Left forelimb (tissue), 1 donor: ENCODE data around the gene ZBED6.
"Not testable (repeated sequence)": the region's sequence is repeated elsewhere in the genome, so short reads cannot be mapped to it uniquely, and the experiment has no call there.

Source experiments
- DNase-seq: peaks from one replicate; pipeline ENCODE4 v3.0.0-alpha.2; 2018; ENCODE audit warnings: low spot score

Gene ZBED6

GRCh38 chr1:203781962-203782361, 13.5 kb upstream of the ZBED6 start:
- no peak for DNase-seq

GRCh38 chr1:203789966-203790365, 5.5 kb upstream of the ZBED6 start:
- DNase-seq, result no peak

DNA sequence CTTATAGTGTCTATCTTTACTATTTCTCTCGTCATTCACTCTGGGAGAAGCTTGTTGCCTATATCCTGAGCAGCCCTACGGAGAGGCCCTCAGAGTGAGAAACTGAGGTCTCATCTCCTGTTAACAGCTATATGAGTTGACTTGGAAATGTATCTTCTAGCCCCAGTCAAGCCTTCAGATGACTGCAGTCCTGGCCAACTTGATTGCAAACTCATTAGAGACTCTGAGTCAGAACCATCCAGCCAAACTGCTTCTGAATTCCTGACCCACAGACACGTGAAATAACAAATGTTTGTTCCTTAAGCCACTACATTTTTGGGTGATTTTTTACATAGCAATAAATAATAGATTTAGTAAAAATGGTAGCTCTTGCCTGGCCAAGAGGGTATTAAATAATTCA, 3.9 kb upstream of the ZBED6 start:
- DNase-seq, result no peak

GRCh38 chr1:203792486-203792885, 2.9 kb upstream of the ZBED6 start:
- no peak for DNase-seq

GRCh38 chr1:203793561-203793960, 1.9 kb upstream of the ZBED6 start:
- not testable (repeated sequence) for DNase-seq

DNA sequence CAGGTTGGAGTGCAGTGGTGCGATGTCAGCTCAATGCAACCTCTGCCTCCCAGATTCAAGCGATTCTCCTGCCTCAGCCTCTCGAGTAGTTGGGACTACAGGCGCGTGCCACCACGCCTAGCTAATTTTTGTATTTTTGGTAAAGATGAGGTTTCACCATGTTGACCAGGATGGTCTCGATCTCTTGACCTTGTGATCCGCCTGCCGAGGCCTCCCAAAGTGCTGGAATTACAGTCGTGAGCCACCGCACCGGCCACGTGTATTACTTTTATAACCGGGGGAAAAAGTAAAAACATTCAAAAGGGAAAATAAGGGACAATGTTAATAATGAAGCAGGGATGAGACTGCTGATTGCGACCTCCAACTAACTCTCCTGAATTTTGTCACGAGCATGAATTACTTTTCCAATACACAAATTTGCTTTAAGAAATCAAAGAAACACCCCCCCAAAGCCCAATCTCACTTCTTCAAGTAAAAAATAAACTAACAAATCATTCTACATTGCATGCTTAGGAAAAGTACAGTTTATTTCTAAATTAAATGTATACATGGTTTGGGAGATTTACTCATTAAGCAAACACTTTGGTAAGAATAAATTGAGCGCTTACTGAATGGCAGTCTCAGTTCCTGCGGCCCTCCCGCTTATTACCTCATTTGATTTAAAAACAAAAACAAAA, 521 bp upstream of the ZBED6 start:
- no peak for DNase-seq

DNA sequence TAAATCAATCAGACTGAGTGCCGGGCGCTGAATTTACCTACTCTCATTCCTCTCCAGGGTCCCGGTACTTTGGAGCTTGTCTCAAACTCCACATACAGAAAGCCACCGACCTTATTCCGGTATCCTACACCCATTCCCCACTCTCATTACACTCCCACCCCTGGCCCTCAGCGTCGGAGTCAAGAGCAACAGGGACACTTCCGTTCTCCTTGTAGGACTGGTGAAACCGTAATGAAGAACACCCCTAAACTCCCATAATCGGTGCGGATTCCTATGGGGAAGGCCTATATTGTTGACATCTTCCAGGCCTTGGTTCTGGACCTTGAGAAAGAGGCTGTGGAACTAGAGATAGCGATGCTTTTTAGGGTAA, 798 bp downstream of the ZBED6 start:
- peak; percentile 67 for DNase-seq

GRCh38 chr1:203797216-203797615, 1.8 kb downstream of the ZBED6 start:
- no peak for DNase-seq

DNA sequence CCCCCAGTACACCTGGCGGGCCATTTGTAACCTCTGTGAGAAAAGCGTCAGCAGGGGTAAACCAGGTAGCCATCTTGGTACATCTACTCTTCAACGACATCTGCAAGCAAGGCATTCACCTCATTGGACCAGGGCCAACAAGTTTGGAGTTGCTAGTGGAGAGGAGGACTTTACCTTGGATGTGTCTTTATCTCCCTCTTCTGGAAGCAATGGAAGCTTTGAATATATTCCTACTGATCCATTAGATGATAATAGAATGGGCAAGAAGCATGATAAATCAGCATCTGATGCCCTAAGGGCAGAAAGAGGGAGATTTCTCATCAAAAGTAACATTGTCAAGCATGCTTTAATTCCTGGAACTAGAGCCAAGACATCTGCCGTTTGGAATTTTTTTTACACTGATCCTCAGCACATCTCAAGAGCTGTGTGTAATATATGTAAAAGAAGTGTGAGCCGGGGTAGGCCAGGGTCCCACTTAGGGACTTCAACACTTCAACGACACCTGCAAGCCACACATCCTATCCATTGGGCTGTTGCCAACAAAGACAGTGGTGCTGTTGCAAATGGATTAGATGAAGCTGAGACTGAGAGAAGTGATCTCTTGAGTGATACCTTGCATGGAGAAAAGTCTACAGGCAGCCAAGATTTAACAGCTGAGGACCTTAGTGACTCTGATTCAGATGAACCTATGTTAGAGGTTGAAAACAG, 2.7 kb downstream of the ZBED6 start:
- no peak for DNase-seq

DNA sequence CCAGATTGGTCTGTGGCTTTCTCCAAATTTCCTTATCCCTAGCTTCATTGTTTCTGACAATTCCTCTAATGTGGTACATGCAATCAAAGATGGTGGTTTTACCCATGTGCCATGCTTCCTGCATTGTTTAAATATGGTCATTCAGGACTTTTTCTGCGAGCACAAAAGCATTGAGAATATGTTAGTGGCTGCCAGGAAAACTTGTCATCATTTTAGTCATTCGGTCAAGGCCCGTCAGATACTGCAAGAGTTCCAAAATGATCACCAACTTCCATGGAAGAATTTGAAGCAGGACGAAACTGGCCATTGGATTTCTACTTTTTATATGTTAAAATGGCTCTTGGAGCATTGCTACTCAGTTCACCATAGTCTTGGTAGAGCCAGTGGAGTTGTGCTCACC, 3.7 kb downstream of the ZBED6 start:
- no peak for DNase-seq

- DNase-seq, result no peak
Observed at GRCh38 chr1:203799971-203800370, 4.5 kb downstream of the ZBED6 start.

DNA sequence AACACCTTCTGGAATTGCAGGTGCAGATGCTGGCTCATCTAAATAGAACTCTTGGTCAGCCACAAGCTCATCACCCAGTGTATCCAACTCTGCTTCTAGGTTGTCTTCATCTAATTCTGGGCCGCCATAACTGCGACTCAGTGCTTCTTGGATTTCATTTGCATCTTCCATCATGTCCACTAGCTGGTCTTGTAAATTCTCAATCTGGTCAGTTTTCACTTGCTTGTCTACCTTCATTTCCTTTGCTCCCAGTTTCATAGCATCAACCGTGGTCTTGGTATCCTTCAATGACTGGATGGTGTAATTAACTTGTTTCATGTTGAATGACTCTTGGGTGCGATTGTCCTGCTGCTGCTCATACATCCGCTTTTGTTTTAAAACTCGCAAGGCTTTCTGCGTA, 10.3 kb downstream of the ZBED6 start:
- no peak for DNase-seq

DNA sequence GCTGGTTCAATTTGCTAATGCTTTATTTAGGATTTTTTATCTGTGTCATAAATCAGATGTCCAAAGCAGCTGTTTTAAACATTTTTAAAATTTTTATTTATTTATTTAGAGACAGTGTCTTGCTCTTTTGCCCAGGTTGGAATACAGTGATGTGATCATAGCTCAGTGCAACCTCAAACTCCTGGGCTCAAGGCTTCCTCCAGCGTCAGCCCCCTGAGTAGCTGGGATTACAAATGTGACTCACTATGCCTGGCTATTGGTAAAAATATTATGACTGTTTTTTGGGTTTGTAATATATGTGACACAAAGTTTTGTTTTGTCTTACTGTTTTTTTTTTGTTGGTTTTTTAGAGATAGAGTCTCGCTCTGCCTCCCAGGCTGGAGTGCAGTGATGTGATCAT, 11.8 kb downstream of the ZBED6 start:
- DNase-seq, result no peak

DNA sequence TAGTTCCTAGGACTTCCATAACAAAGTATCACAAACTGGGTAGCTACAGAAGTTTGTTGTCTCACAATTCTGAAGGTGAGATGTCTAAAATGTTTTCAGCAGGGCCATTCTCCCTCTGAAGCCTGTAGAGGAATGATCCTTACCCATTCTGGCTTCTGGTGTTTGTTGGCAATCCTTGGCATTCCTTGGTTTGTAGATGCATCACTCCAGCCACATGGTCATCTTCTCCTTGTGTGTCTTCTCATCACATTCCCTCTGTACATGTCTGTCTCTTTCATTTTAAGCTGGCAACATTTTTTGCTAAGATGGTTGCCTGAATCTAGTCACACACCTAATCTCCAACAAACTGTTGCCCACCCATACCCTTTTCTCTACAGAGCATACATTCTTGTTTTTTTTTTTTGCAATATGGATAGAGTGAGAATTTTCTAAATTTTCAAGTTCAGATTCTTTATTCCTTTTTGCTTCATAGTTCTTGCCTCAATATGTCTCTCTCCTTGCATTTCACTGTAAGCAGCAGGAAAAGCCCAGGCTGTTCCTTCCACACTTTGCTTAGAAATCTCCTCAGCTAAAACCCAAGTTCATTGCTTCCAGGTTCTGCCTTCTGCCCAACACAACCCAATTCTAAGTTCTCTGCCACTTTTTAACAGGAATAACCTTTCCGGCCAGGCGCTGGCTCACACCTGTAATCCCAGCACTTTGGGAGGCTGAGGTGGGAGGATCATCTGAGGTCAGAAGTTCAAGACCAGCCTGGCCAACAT, 18.3 kb downstream of the ZBED6 start:
- DNase-seq, result no peak

GRCh38 chr1:203818399-203818798, 23.0 kb downstream of the ZBED6 start:
- no peak for DNase-seq

DNA sequence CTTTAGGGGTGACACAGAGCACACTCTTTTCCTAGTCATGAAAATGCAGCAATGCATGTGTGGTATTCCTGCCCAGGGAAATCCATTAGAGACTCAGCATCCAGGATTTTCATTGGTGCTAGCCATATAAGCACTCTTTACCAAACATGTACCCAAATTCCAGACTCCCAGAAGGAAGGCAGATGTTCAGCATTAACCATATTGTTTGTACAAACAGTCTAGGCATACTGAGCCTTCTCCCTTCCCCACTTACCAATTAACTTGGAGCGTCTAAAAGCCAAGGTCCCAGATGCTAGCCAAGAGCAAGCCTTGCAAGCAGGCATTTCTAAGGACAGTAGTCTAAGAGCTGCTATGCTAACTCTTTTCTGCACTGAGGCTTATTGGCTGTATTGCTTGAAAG, 27.9 kb downstream of the ZBED6 start:
- DNase-seq, result no peak

DNA sequence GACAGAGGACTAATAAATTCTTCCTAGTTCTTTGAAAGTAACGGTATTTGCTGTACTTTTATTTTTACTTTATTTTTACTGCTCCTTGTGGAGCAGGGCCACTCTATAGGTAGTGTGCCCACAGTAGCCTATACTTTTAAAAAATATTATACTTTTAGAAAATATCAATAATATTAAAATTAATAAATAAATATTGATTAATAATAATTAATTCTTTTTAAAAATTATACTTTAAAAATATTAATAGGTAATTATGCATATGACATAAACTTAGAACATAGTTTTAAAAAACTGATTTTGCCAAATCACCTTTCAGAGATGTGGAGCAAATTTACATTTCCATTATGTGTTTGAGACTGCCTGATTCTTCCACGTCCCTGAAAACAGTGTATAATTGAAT, 30.8 kb downstream of the ZBED6 start:
- DNase-seq, result no peak

- no peak for DNase-seq
Observed at GRCh38 chr1:203828002-203828401, 32.6 kb downstream of the ZBED6 start.

GRCh38 chr1:203828503-203828902, 33.1 kb downstream of the ZBED6 start:
- DNase-seq, result no peak

DNA sequence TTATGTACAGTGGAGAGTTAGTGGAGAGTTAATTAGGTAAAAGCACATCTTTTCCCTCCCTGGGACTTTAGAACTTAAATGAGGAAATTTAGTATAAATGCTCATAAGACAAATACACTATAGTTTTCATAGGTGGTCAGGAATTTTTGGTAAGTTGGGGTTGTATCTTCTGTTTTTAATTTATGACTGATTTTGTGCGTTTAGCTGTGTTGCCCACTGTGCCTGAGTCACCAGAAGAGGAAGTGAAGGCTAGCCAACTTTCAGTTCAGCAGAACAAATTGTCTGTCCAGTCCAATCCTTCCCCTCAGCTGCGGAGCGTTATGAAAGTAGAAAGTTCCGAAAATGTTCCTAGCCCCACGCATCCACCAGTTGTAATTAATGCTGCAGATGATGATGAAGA, 33.8 kb downstream of the ZBED6 start:
- not testable (repeated sequence) for DNase-seq

DNA sequence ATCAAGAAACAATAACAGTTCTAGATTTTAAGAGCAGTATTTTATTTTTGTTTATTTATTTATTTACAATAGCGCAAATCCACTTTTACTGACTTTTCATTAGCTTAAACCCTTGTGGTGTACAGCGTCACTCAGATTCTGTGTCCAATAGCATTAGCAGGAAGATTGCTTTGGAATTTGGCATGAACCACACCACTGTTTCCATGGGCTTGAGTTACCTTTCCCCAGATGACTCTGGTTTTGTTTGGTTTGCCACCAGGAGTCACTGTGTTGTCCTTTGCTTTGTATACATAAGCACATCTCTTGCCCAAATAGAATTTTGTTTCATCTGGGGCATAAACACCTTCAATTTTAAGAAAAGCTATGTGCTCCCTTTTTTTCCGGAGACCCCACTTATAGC, 40.1 kb downstream of the ZBED6 start:
- DNase-seq, result no peak

DNA sequence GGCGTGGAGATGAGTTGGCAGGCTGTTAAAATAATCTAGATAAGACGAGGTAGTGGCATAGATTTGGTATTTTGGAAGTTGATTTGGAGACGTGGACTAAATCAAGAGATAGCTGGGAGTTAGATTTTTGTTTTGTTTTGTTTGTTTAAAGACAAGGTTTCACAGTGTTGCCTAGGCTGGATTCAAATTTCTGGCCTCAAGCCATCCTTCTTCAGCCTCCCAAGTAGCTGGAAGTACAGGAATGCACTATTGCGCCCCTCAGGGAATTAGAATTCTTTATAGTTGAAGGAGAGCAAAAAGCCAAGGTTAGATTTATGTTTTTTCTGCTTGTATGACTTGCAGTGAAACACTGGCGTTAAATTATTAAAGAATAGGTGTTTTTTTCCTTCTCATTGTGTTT, 43.7 kb downstream of the ZBED6 start:
- DNase-seq, result no peak

- no peak for DNase-seq
Observed at GRCh38 chr1:203840208-203840808, 44.9 kb downstream of the ZBED6 start.
